PC-9 (cell line): ENCODE measurements around the gene KPNA4. TPM values are rescaled to one million over a fixed set of nuclear protein-coding genes. Genes with fewer than 3 reads are reported as not detected.

Source experiments
- BruUV-seq: library from RNA; stranded (reverse); fragments of 400-500 nt; replicated peaks from 2 replicates; lab custom pipeline; 2021; lab: Mats Ljungman, UMichigan
- CTCF ChIA-PET: fragments of 300-600 bp; sonication (Branson Sonifier 250); formaldehyde crosslinking; loops from one replicate; lab custom pipeline; 2022; ENCODE audit warnings: antibody characterized with exemption; lab: Charles Lee
- POLR2A ChIA-PET: fragments of 300-600 bp; sonication (Branson Sonifier 250); formaldehyde crosslinking; loops from one replicate; lab custom pipeline; 2022; ENCODE audit warnings: antibody characterized with exemption; ENCODE audit not compliant: unreplicated experiment; lab: Charles Lee
- DNase-seq, 2 experiments: peaks; one replicate each; pipeline versions ENCODE4 v3.0.0 to v3.0.0-alpha.2; 2015 to 2022; ENCODE audit warnings: mixed read lengths in 1 of 2
- H2AFZ ChIP-seq: fragments of 200-600 bp; sonication (generic); 2 replicates; pipeline ENCODE4 v1.8.1; 2017; ENCODE audit warnings: antibody characterized with exemption
- H3F3A ChIP-seq: fragments of 200-600 bp; sonication (generic); 2 replicates; pipeline ENCODE4 v1.8.1; 2017; ENCODE audit warnings: antibody characterized with exemption, mild to moderate bottlenecking, low read depth; ENCODE audit not compliant: insufficient read depth
- H3K27ac ChIP-seq: fragments of 200-600 bp; sonication (generic); 2 replicates; pipeline ENCODE4 v1.6.1; 2016; ENCODE audit warnings: mixed run types
- H3K27me3 ChIP-seq: fragments of 200-600 bp; sonication (generic); 2 replicates; pipeline ENCODE4 v1.6.1; 2016; ENCODE audit warnings: low read depth, mixed run types; ENCODE audit not compliant: insufficient read depth
- H3K36me3 ChIP-seq: fragments of 200-600 bp; sonication (generic); 2 replicates; pipeline ENCODE4 v1.6.1; 2016; ENCODE audit warnings: low read depth, mixed run types
- H3K4me1 ChIP-seq: fragments of 200-600 bp; sonication (generic); replicated peaks from 2 replicates; pipeline ENCODE4 v1.6.1; 2016; ENCODE audit warnings: mixed run types; ENCODE audit not compliant: insufficient read depth
- H3K4me2 ChIP-seq: fragments of 200-600 bp; sonication (generic); 2 replicates; pipeline ENCODE4 v1.6.1; 2017; ENCODE audit warnings: mixed run types
- H3K4me3 ChIP-seq: fragments of 200-600 bp; sonication (generic); 2 replicates; pipeline ENCODE4 v1.6.1; 2016; ENCODE audit warnings: mixed run types
- H3K79me2 ChIP-seq: fragments of 200-600 bp; sonication (generic); 2 replicates; pipeline ENCODE4 v1.6.1; 2017; ENCODE audit warnings: low read depth, mixed run types
- H3K9me2 ChIP-seq: fragments of 200-600 bp; sonication (generic); 2 replicates; pipeline ENCODE4 v1.8.1; 2017; ENCODE audit warnings: mild to moderate bottlenecking; ENCODE audit not compliant: insufficient read depth
- H3K9me3 ChIP-seq: fragments of 200-600 bp; sonication (generic); 2 replicates; pipeline ENCODE4 v1.8.1; 2016; ENCODE audit warnings: low read depth; ENCODE audit not compliant: insufficient read depth
- H4K20me1 ChIP-seq: fragments of 200-600 bp; sonication (generic); 2 replicates; pipeline ENCODE4 v1.8.1; 2017; ENCODE audit not compliant: insufficient read depth
- CTCF ChIP-seq: fragments of 200-600 bp; sonication (generic); conservative IDR thresholded peaks from 2 replicates; pipeline ENCODE4 v1.6.1; 2017; ENCODE audit warnings: mixed run types, antibody characterized with exemption, mild to moderate bottlenecking, moderate library complexity
- EZH2 ChIP-seq: fragments of 200-600 bp; sonication (generic); IDR thresholded peaks from 2 replicates; pipeline ENCODE4 v1.8.0; 2017; ENCODE audit warnings: antibody characterized with exemption, low read depth
- intact Hi-C: fragments of 100-400 bp; cut with micrococcal nuclease; formaldehyde crosslinking; loops from one replicate; pipeline ENCODE4 v1.10.0; 2022; ENCODE audit not compliant: unreplicated experiment
- total RNA-seq: library from RNA; stranded (reverse); gene quantifications from 2 replicates; pipeline ENCODE4 v1.2.3, GENCODE V29; 2021

The KPNA4 gene
- total RNA-seq, 1 experiment from 2014 or later, result 61.0 TPM

- CTCF ChIA-PET, result no interaction called here
- H3F3A ChIP-seq, result no peaks in the 10 kb centered on the region
Observed at GRCh38 chr3:160478338-160478737, 87.0 kb downstream of the KPNA4 start.

GRCh38 chr3:160477750-160478149, 87.6 kb downstream of the KPNA4 start:
- no peak for DNase-seq
- CTCF ChIA-PET, result no interaction called here
- H3K9me2 ChIP-seq, result peaks cover 3% of the 10 kb centered on the region; the same call in 1 of the 2 replicates
- no peaks in the 10 kb centered on the region for H3K36me3 ChIP-seq
- no peaks in the 10 kb centered on the region for H3F3A ChIP-seq
- POLR2A ChIA-PET, result no interaction called here
- H3K27me3 ChIP-seq, result no peaks in the 10 kb centered on the region
- H4K20me1 ChIP-seq, result no peaks in the 10 kb centered on the region
- no peak overlapping the region for H2AFZ ChIP-seq
- H3K4me1 ChIP-seq, result no peaks in the 10 kb centered on the region
- intact Hi-C loops, result no loop called here
- H3K9me3 ChIP-seq, result no peaks in the 10 kb centered on the region
- H3K4me3 ChIP-seq, result no peak overlapping the region
- no peak overlapping the region for H3K27ac ChIP-seq
- no TSS peak for BruUV-seq
- no peaks in the 10 kb centered on the region for H3K79me2 ChIP-seq
- TF ChIP-seq CTCF, result no peak
- TF ChIP-seq EZH2, result no peak
- H3K4me2 ChIP-seq, result no peak overlapping the region

More at GRCh38 chr3:160478338-160478737, 87.0 kb downstream of the KPNA4 start:
- Histone ChIP-seq H3K9me2 (peaks cover 3% of the 10 kb centered on the region; the same call in 1 of the 2 replicates), H3K79me2 (no peaks in the 10 kb centered on the region), H4K20me1 (no peaks in the 10 kb centered on the region), H2AFZ (no peak overlapping the region), H3K9me3 (no peaks in the 10 kb centered on the region), H3K4me3 (no peak overlapping the region), H3K4me1 (no peaks in the 10 kb centered on the region), H3K36me3 (no peaks in the 10 kb centered on the region), H3K27ac (no peak overlapping the region), H3K4me2 (no peak overlapping the region), H3K27me3 (no peaks in the 10 kb centered on the region)
- DNase-seq, result no peak
- intact Hi-C loops, result no loop called here
- BruUV-seq, result no TSS peak
- POLR2A ChIA-PET, result interaction anchor here (0.6 kb wide), 1 partner anchor 1960 kb away, joined by 3 read pairs; no protein-coding TSS in a partner anchor
- no peak for TF ChIP-seq EZH2
- no peak for TF ChIP-seq CTCF

GRCh38 chr3:160475884-160476283, 89.5 kb downstream of the KPNA4 start:
- CTCF ChIA-PET, result no interaction called here
- POLR2A ChIA-PET, result no interaction called here
- no TSS peak for BruUV-seq

More at GRCh38 chr3:160475884-160476283, 89.5 kb downstream of the KPNA4 start:
- Histone ChIP-seq H3K27ac (no peak overlapping the region), H3K9me2 (peaks cover 3% of the 10 kb centered on the region; the same call in 1 of the 2 replicates), H4K20me1 (no peaks in the 10 kb centered on the region), H3K79me2 (no peaks in the 10 kb centered on the region), H3K4me3 (no peak overlapping the region), H3K4me1 (no peaks in the 10 kb centered on the region; the same call in 1 of the 2 replicates), H3K9me3 (peaks cover 3% of the 10 kb centered on the region; the same call in 1 of the 2 replicates), H3K4me2 (no peak overlapping the region), H3K27me3 (no peaks in the 10 kb centered on the region), H3K36me3 (no peaks in the 10 kb centered on the region), H2AFZ (no peak overlapping the region), H3F3A (no peaks in the 10 kb centered on the region)
- intact Hi-C loops, result no loop called here
- DNase-seq, result no peak
- TF ChIP-seq EZH2 (no peak), CTCF (no peak)
